SH-SY5Y (cell line): ENCODE data around the gene USP46.

Experiments
- GATA2 ChIP-seq: IDR thresholded peaks from 2 replicates; pipeline ENCODE4 v1.6.1; 2011; ENCODE audit warnings: mild to moderate bottlenecking, low read depth, low read length
- GATA3 ChIP-seq: IDR thresholded peaks from 2 replicates; pipeline ENCODE4 v1.6.1; 2011; ENCODE audit warnings: low read depth, mild to moderate bottlenecking, low read length, moderate library complexity

DNA sequence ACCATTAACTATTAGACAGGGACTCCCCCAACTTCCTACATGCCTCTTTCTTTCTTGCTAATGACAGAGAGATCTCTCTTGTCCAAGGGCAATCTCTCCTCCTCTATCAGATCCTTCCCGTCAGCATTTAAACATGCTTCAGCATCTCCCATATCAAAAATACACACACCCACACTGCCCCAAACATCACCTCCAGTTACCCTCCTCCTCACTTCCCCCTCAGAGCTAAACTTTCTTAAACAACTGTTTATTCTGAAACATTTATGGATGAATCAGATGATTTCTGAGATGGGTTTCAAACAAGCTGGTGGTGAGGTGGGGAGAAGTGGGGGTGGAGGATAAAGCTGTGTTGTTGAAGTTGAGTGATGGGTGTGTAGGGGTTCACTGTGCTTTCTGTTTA is 23.5 kb downstream of the USP46 start:
- TF ChIP-seq GATA2 (no peak), GATA3 (no peak)
